ENCODE measurements around the gene P4HB.

- TF ChIP-seq, protein P1, sequence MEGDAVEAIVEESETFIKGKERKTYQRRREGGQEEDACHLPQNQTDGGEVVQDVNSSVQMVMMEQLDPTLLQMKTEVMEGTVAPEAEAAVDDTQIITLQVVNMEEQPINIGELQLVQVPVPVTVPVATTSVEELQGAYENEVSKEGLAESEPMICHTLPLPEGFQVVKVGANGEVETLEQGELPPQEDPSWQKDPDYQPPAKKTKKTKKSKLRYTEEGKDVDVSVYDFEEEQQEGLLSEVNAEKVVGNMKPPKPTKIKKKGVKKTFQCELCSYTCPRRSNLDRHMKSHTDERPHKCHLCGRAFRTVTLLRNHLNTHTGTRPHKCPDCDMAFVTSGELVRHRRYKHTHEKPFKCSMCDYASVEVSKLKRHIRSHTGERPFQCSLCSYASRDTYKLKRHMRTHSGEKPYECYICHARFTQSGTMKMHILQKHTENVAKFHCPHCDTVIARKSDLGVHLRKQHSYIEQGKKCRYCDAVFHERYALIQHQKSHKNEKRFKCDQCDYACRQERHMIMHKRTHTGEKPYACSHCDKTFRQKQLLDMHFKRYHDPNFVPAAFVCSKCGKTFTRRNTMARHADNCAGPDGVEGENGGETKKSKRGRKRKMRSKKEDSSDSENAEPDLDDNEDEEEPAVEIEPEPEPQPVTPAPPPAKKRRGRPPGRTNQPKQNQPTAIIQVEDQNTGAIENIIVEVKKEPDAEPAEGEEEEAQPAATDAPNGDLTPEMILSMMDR (conservative IDR thresholded peaks at IDR 0.05; ENCODE audit: low read length): no peak
- no peak for TF ChIP-seq EZH2phosphoT487 (IDR thresholded peaks at IDR 0.05; ENCODE audit: borderline replicate concordance, low read depth, low read length)
These were observed 41.1 kb upstream of the P4HB start for GRCh38 chr17:81901167-81902022.

Measured in OCI-LY7 (cell line).